ENCODE data around the gene FSTL1.
A peak's percentile ranks its signal among the peaks of the same experiment; 100 is the strongest.

The FSTL1 gene

GRCh38 chr3:120451272-120451761 is 525 bp upstream of the FSTL1 start (continued):
- peak; percentile 0; the same call in 1 of the 2 replicates for TF ChIP-seq ZNF335 (tag by site-specific recombination; conservative IDR thresholded peaks at IDR 0.05)
- TF ChIP-seq ZNF341 (tag by site-specific recombination; IDR thresholded peaks at IDR 0.05; ENCODE audit: low read depth), result 0 out of 2 replicates have a peak, but pooled peaks have one; percentile 15
- TF ChIP-seq PRDM6 (tag by site-specific recombination; IDR thresholded peaks at IDR 0.05), result no peak
- no peak for TF ChIP-seq OSR2 (tag by site-specific recombination; IDR thresholded peaks at IDR 0.05)
- TF ChIP-seq ZNF596 (tag by site-specific recombination; IDR thresholded peaks at IDR 0.05), result no peak
- TF ChIP-seq GLIS1 (tag by site-specific recombination; IDR thresholded peaks at IDR 0.05), result peak; percentile 22; the same call in 1 of the 2 replicates
- TF ChIP-seq PBX3 (CRISPR knock-in tag; IDR thresholded peaks at IDR 0.05), result no peak
- no peak for TF ChIP-seq BCL11A (tag by site-specific recombination; IDR thresholded peaks at IDR 0.05; ENCODE audit: low read depth)
- 0 out of 2 replicates have a peak, but pooled peaks have one; percentile 13 for TF ChIP-seq ZSCAN23 (tag by site-specific recombination; IDR thresholded peaks at IDR 0.05)
- TF ChIP-seq ZNF37A (tag by site-specific recombination; IDR thresholded peaks at IDR 0.05), result no peak
- TF ChIP-seq SP2 (tag by site-specific recombination; IDR thresholded peaks at IDR 0.05), result peak; percentile 20; the same call in 1 of the 2 replicates
- TF ChIP-seq ZNF629 (tag by site-specific recombination; IDR thresholded peaks at IDR 0.05), result peak; percentile 10; the same call in 1 of the 2 replicates
- TF ChIP-seq ZBTB11 (tag by site-specific recombination; conservative IDR thresholded peaks at IDR 0.05; ENCODE audit: low read depth), result 0 out of 2 replicates have a peak, but pooled peaks have one; percentile 5
- TF ChIP-seq ZNF132 (tag by site-specific recombination; IDR thresholded peaks at IDR 0.05; ENCODE audit: borderline replicate concordance), result no peak
- no peak; the same call in 1 of the 2 replicates for TF ChIP-seq ZNF10 (tag by site-specific recombination; IDR thresholded peaks at IDR 0.05)
- no peak; the same call in 1 of the 2 replicates for TF ChIP-seq ZXDB (tag by site-specific recombination; IDR thresholded peaks at IDR 0.05)
- TF ChIP-seq ZNF692 (tag by site-specific recombination; IDR thresholded peaks at IDR 0.05), result peak; percentile 52; the same call in 1 of the 2 replicates
- no peak for TF ChIP-seq AEBP2 (tag by site-specific recombination; IDR thresholded peaks at IDR 0.05; ENCODE audit: borderline replicate concordance)
- no peak for TF ChIP-seq ZSCAN18 (tag by site-specific recombination; IDR thresholded peaks at IDR 0.05)
- no peak for TF ChIP-seq ZNF157 (tag by site-specific recombination; IDR thresholded peaks at IDR 0.05)
- TF ChIP-seq ZBTB8A (tag by site-specific recombination; IDR thresholded peaks at IDR 0.05), result no peak; the same call in 1 of the 2 replicates
